SK-N-SH (cell line): ENCODE measurements around the gene MACROD1. TPM values are rescaled to one million over a fixed set of nuclear protein-coding genes. Genes with fewer than 3 reads are reported as not detected.
A peak's percentile ranks its signal among the peaks of the same experiment; 100 is the strongest.

Experiments used
- CTCF ChIA-PET: fragments of 300-600, 350-600 bp; formaldehyde crosslinking; extraction: SDS; loops from one replicate; lab custom pipeline; 2021; lab: Yijun Ruan, JAX
- POLR2A ChIA-PET: fragments of 350-600 bp; sonication (Branson Sonifier 250); formaldehyde crosslinking; extraction: SDS; loops from one replicate; lab custom pipeline; 2020; ENCODE audit warnings: antibody characterized with exemption, inconsistent platforms; lab: Yijun Ruan, JAX
- DNase-seq: peaks from one replicate; pipeline ENCODE4 v3.0.0; 2012
- H2AFZ ChIP-seq: fragments of 200-600 bp; sonication (generic); 2 replicates; pipeline ENCODE4 v1.8.1; 2016; ENCODE audit warnings: antibody characterized with exemption, mild to moderate bottlenecking, low read depth
- H3F3A ChIP-seq: fragments of 200-600 bp; sonication (generic); replicated peaks from 2 replicates; pipeline ENCODE3; 2016; ENCODE audit warnings: antibody characterized with exemption, mild to moderate bottlenecking; ENCODE audit not compliant: insufficient read depth
- H3K27ac ChIP-seq, 2 experiments: fragments of 200-500 bp in 1 of 2; fragments of 200-600 bp in 1 of 2; sonication (Bioruptor generic) in 1 of 2; sonication (generic), shearing (Covaris generic) in 1 of 2; 2 replicates each; pipeline versions ENCODE4 v1.5.1 to v1.6.1; 2014 to 2016; ENCODE audit warnings: low read depth in 2 of 2, inconsistent platforms in 1 of 2, low read length in 1 of 2, mild to moderate bottlenecking in 1 of 2, mixed read lengths in 1 of 2
- H3K27me3 ChIP-seq: fragments of 200-600 bp; sonication (generic), shearing (Covaris generic); 2 replicates; pipeline ENCODE4 v1.6.1; 2016; ENCODE audit warnings: mixed run types; ENCODE audit not compliant: insufficient read depth
- H3K36me3 ChIP-seq, 2 experiments: fragments of 200-500 bp in 1 of 2; fragments of 200-600 bp in 1 of 2; sonication (Bioruptor generic) in 1 of 2; sonication (generic) in 1 of 2; replicated peaks in 1 of 2; 2 replicates each; pipeline versions ENCODE3 to v1.5.1; 2014 to 2016; ENCODE audit warnings: low read length in 1 of 2, mild to moderate bottlenecking in 1 of 2; ENCODE audit not compliant: insufficient read depth in 2 of 2, control insufficient read depth in 1 of 2
- H3K4me1 ChIP-seq, 2 experiments: fragments of 200-500 bp in 1 of 2; fragments of 200-600 bp in 1 of 2; sonication (Bioruptor generic) in 1 of 2; sonication (generic), shearing (Covaris generic) in 1 of 2; 2 replicates each; pipeline versions ENCODE4 v1.5.1 to v1.6.1; 2014 to 2016; ENCODE audit warnings: low read depth in 1 of 2, low read length in 1 of 2, mixed run types in 1 of 2; ENCODE audit not compliant: insufficient read depth in 2 of 2, control insufficient read depth in 1 of 2
- H3K4me2 ChIP-seq: fragments of 200-600 bp; sonication (generic), shearing (Covaris generic); 2 replicates; pipeline ENCODE4 v1.6.1; 2017; ENCODE audit warnings: mixed run types
- H3K4me3 ChIP-seq, 2 experiments: fragments of 200-500 bp in 1 of 2; fragments of 200-600 bp in 1 of 2; sonication (Bioruptor generic) in 1 of 2; sonication (generic), shearing (Covaris generic) in 1 of 2; 2 replicates each; pipeline versions ENCODE4 v1.5.1 to v1.8.1; 2014 to 2016; ENCODE audit warnings: low read depth in 2 of 2, inconsistent platforms in 1 of 2, low read length in 1 of 2, mild to moderate bottlenecking in 1 of 2, mixed read lengths in 1 of 2, moderate library complexity in 1 of 2
- H3K79me2 ChIP-seq: fragments of 200-600 bp; sonication (generic); 2 replicates; pipeline ENCODE4 v1.8.1; 2017; ENCODE audit warnings: mild to moderate bottlenecking; ENCODE audit not compliant: insufficient read depth
- H3K9ac ChIP-seq: fragments of 200-600 bp; sonication (generic); 2 replicates; pipeline ENCODE4 v1.6.1; 2017; ENCODE audit warnings: mixed run types
- H3K9me2 ChIP-seq: fragments of 200-600 bp; sonication (generic); 2 replicates; pipeline ENCODE4 v1.6.1; 2017; ENCODE audit warnings: mixed run types
- H3K9me3 ChIP-seq: fragments of 200-600 bp; sonication (generic); 2 replicates; pipeline ENCODE4 v1.6.1; 2017; ENCODE audit warnings: mixed run types, mild to moderate bottlenecking, moderate library complexity
- H4K20me1 ChIP-seq: fragments of 200-600 bp; sonication (generic); 2 replicates; pipeline ENCODE4 v1.6.1; 2017; ENCODE audit warnings: mild to moderate bottlenecking, mixed run types; ENCODE audit not compliant: insufficient read depth
- CTCF ChIP-seq: fragments of 200-600 bp; sonication (generic); IDR thresholded peaks from 2 replicates; pipeline ENCODE4 v1.6.1; 2017; ENCODE audit warnings: antibody characterized with exemption, mild to moderate bottlenecking, moderate library complexity
- ELF1 ChIP-seq: IDR thresholded peaks from 2 replicates; pipeline ENCODE4 v1.4.0; 2012
- EZH2phosphoT487 ChIP-seq: fragments of 200-600 bp; sonication (generic); IDR thresholded peaks from 2 replicates; pipeline ENCODE4 v1.6.1; 2017; ENCODE audit warnings: low read depth, mixed run types, mild to moderate bottlenecking, antibody characterized with exemption, moderate library complexity, borderline replicate concordance
- MXI1 ChIP-seq: IDR thresholded peaks from 2 replicates; pipeline ENCODE4 v1.6.1; 2012; ENCODE audit warnings: mild to moderate bottlenecking, low read depth, low read length, improper control_type of control experiment
- NFIC ChIP-seq: IDR thresholded peaks from 2 replicates; pipeline ENCODE4 v1.4.0; 2012; ENCODE audit warnings: borderline replicate concordance
- PBX3 ChIP-seq: IDR thresholded peaks from 2 replicates; pipeline ENCODE4; 2012
- POLR2AphosphoS5 ChIP-seq: IDR thresholded peaks from 2 replicates; pipeline ENCODE4 v1.6.1; 2012; ENCODE audit warnings: low read depth, low read length
- RAD21 ChIP-seq: IDR thresholded peaks from 2 replicates; pipeline ENCODE4 v1.6.1; 2012; ENCODE audit warnings: mild to moderate bottlenecking, low read length
- RCOR1 ChIP-seq: fragments of 150-350 bp; IDR thresholded peaks from 2 replicates; pipeline ENCODE4 v1.6.1; 2017; ENCODE audit warnings: antibody characterized with exemption, low read length
- RFX5 ChIP-seq: IDR thresholded peaks from 2 replicates; pipeline ENCODE4 v1.6.1; 2012; ENCODE audit warnings: mild to moderate bottlenecking, improper control_type of control experiment, low read length
- RXRA ChIP-seq: IDR thresholded peaks from 2 replicates; pipeline ENCODE4 v1.4.0; 2012; ENCODE audit warnings: low read depth, mild to moderate bottlenecking, borderline replicate concordance
- USF1 ChIP-seq: IDR thresholded peaks from 2 replicates; pipeline ENCODE4 v1.4.0; 2012; ENCODE audit warnings: low read depth, borderline replicate concordance
- YY1 ChIP-seq: IDR thresholded peaks from 2 replicates; pipeline ENCODE4 v1.4.0; 2012; ENCODE audit warnings: low read depth, mild to moderate bottlenecking
- WGBS: methylation state at CpG from one replicate; pipeline ENCODE4 v1.1.6; 2017; ENCODE audit warnings: low lambda C conversion rate; 5-methylcytosine and 5-hydroxymethylcytosine counted together
- polyA plus RNA-seq, 3 experiments: library from polyadenylated mRNA; depleted of rRNA; stranded (reverse); fragments of >200 nt; gene quantifications; 2 replicates each; pipeline ENCODE4 v1.2.3, GENCODE V29; 2012

MACROD1 gene
- polyA plus RNA-seq, 1 of the 3 experiments (the other 2 are of a cell fraction), result 49.1 TPM

- Histone ChIP-seq H3K9me2 (no peaks in the 10 kb centered on the region), H3K36me3 (peaks cover 0 to 43% of the 10 kb centered on the region in 2 experiments), H3K4me3 (no peak overlapping the region), H3K9me3 (no peaks in the 10 kb centered on the region), H3K27me3 (no peaks in the 10 kb centered on the region), H3F3A (no peaks in the 10 kb centered on the region), H3K27ac (no peak overlapping the region), H3K4me2 (no peak overlapping the region), H3K9ac (no peak overlapping the region), H3K4me1 (peaks cover 0 to 2% of the 10 kb centered on the region in 2 experiments; a peak in 1 of 4 replicates), H4K20me1 (peaks cover 17% of the 10 kb centered on the region), H3K79me2 (no peaks in the 10 kb centered on the region), H2AFZ (no peak overlapping the region)
- DNase-seq, result peak; percentile 44
- TF ChIP-seq POLR2AphosphoS5 (no peak), YY1 (no peak), NFIC (no peak), ELF1 (no peak), RXRA (no peak), RAD21 (no peak), RFX5 (no peak), RCOR1 (no peak), EZH2phosphoT487 (no peak), MXI1 (no peak), PBX3 (no peak)
- POLR2A ChIA-PET, result interaction anchor here (0.7 to 1.6 kb wide), 2 partner anchors 9 to 26 kb away, joined by 3 to 4 read pairs; partner anchors contain the start of gene COX8A
- CTCF ChIA-PET, result interaction anchor here (0.8 to 1.9 kb wide), 3 partner anchors 11 to 152 kb away, joined by 3 to 8 read pairs (median 5); no protein-coding TSS in a partner anchor
- WGBS, result 94% methylated on average over 10 of the region's 67 CpGs
Measured at GRCh38 chr11:64000026-64000739, 165.7 kb downstream of the MACROD1 start.

GRCh38 chr11:63999349-64000025, 166.4 kb downstream of the MACROD1 start:
- Histone ChIP-seq H3K9ac (no peak overlapping the region), H3K27ac (no peak overlapping the region), H3F3A (no peaks in the 10 kb centered on the region), H3K4me3 (no peak overlapping the region), H3K4me2 (no peak overlapping the region), H4K20me1 (peaks cover 18% of the 10 kb centered on the region), H2AFZ (no peak overlapping the region), H3K79me2 (peaks cover under 1% of the 10 kb centered on the region; the same call in 1 of the 2 replicates), H3K9me2 (no peaks in the 10 kb centered on the region), H3K36me3 (peaks cover 0 to 45% of the 10 kb centered on the region in 2 experiments), H3K4me1 (peaks cover 0 to 2% of the 10 kb centered on the region in 2 experiments; a peak in 1 of 4 replicates), H3K27me3 (no peaks in the 10 kb centered on the region), H3K9me3 (no peaks in the 10 kb centered on the region)
- ChIA-PET CTCF (interaction anchor here (0.6 to 1.9 kb wide), 4 partner anchors 11 to 153 kb away, joined by 3 to 8 read pairs (median 4); no protein-coding TSS in a partner anchor), POLR2A (no interaction called here)
- DNase-seq, result peak; percentile 66
- TF ChIP-seq USF1 (no peak), CTCF (no peak), RCOR1 (no peak)
- WGBS, result 90% methylated on average over 30 of the region's 59 CpGs
